ENCODE results near the gene UBE2D1.

Gene UBE2D1

DNA sequence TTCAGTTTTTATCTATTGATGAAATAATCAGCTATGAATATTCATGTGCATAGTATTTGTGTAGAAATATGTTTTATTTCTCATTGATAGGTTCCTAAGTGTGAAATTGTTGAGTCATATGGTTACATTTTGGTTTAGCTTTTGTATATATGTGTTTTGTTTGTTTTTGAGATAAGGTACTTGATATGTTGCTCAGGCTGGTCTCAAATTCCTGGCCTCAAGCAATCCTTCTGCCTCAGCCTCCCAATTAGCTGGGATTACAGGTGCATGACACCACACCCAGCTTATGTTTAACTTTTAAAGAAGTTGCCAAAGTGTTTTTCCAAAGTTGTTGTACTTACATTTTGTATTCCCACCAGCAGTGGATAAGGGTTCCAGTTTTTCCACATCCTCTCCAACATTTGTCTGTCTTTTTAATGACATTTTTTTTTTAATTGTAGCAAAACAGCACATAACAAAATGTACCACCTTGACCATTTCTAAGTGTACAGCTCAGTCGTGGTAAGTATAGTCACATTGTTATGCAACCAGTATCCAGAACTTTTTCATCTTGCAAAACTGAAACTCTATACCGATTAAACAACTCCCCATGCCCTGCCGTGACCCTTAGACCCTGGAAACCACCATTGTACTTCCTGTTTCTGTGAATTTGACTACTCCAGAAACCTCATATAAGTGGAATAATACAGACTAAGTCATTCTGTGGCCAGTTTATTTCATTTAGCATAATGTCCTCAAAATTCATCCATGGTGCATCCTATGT is 12.6 kb upstream of the UBE2D1 start:
- TF ChIP-seq GATA3 (IDR thresholded peaks at IDR 0.05; ENCODE audit: low read depth, low read length), result no peak

DNA sequence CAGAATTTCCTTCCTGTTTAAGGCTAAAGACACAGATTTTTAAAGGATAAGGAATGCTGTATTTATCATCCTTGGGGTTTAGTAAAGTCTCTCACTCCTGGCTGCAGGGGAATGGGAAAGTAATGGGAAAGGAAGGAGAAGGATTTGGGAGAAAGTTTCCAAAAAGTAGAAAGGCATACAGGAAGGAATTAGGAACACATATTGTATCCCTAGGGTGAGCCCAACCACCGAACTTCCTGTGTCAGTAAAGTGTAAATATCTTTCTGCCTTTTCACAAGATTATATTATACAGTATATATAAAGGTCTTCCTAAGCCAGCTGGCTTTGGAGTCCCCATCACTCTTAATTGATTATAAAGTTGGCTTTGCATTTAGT is 12.0 kb upstream of the UBE2D1 start:
- TF ChIP-seq GATA3 (IDR thresholded peaks at IDR 0.05; ENCODE audit: low read depth, low read length) (no peak), GATA2 (IDR thresholded peaks at IDR 0.05; ENCODE audit: low read depth, low read length) (no peak)

DNA sequence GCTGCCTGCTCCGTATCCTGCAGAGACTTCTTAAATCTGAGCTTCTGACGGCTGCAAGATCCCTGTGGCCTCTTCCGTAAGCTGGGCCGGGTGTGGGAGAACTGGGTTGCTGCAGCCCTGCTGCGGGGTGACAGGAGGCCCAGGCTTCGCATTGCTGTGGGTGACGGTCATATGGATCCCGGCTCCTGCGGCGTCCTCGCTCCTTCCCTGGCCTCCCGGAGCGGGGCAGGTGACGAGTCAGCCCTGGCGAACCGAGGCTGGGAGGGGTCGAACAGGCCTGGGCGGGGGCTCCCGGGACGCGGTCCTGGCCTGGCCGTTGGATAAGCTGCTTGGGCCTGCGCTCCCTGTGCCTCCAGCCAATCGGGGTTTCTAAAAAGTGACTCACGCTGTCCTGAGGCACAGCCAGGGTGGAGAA is 7.8 kb upstream of the UBE2D1 start:
- TF ChIP-seq GATA2 (IDR thresholded peaks at IDR 0.05; ENCODE audit: low read depth, low read length), result no peak
- TF ChIP-seq GATA3 (IDR thresholded peaks at IDR 0.05; ENCODE audit: low read depth, low read length), result no peak

DNA sequence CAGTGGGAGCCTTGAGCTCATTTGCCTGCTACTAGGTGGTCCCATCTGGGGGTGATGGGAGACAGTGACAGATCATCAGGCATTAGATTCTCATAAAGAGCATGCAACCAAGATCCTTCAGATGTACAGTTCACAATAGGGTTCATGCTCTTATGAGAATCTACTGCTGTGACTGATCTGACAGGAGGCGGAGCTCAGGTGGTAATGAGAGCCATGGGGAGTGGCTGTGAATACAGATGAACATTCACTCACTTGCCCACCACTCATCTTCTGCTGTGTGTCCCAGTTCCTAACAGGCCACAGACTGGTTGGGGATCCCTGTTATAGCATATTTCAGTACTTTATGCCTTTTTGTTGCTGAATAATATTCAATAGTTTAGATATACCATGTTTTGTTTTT is 6.6 kb upstream of the UBE2D1 start:
- TF ChIP-seq GATA2 (IDR thresholded peaks at IDR 0.05; ENCODE audit: low read depth, low read length) (no peak), GATA3 (IDR thresholded peaks at IDR 0.05; ENCODE audit: low read depth, low read length) (no peak)

DNA sequence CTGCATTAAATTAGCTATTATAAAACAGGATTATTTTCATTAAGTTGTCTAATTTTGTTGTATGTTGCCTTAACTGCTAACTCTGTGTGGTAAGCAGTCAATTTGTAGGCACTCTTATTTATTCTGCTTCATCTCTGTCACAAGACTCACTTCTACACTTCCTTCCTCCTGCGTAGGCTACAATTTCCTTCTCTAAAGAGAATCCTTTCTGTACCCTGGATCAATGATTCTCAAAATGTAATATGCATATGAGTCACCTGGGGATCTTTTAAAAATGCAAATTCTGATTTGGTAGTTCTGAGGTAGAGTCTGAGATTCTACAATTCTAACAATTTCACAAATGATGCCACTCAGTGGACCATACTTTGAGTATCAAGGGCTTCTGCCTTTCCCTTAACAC is 4.4 kb upstream of the UBE2D1 start:
- TF ChIP-seq GATA2 (IDR thresholded peaks at IDR 0.05; ENCODE audit: low read depth, low read length) (no peak), GATA3 (IDR thresholded peaks at IDR 0.05; ENCODE audit: low read depth, low read length) (no peak)

DNA sequence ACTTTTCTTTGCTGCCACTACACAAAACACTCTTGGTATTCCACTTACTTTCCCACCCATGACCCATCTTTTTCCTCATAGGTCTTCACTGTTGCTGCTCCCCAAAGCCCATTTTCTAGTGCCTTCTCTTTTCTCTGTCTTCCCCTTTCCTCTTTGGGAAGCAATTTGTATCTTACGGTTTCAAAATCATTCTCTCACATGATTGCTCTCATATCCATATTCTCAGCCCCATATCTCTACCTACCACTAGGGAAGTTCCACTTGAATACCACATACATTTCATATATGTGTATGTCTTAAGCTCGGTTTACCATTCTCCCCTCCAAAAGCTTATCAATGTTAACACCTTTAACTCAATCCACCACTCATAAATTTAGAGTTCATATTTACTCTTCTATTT is 3.2 kb upstream of the UBE2D1 start:
- TF ChIP-seq GATA2 (IDR thresholded peaks at IDR 0.05; ENCODE audit: low read depth, low read length), result no peak
- no peak for TF ChIP-seq GATA3 (IDR thresholded peaks at IDR 0.05; ENCODE audit: low read depth, low read length)

DNA sequence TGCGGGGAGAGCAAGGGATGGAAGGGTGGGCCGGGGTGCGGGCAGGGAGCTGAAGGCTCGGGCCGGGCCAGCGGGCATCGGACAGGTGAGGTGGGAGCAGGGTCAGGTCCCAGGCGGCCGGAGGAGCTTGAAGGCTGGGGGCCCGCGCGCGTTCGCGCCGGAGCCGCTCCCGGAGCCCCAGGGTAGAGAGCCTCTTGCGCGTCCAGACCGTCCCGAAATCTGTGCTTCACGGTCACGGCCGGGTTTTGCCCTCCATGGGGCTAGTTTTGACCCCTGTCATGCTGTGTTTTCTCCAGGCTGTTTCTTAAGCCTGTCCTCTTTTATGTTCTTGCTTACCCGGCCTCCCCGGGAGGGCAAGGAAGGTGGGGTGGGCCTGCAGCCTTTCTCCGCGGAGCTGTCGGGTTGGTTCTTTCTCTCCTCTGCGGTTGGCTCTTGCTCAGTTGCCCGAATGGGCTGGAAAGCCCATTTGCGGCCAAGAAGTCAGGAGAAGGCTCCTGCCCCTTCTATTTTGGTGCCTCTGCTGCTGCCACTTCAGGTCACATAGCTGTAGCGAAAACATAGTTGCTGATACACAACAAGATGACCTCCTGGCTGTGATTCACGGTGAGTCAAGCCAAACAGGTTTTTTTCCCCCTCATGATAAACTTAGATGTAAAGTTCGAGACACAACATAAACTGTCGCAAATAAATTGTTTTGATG is 650 bp downstream of the UBE2D1 start:
- TF ChIP-seq GATA3 (IDR thresholded peaks at IDR 0.05; ENCODE audit: low read depth, low read length) (no peak), GATA2 (IDR thresholded peaks at IDR 0.05; ENCODE audit: low read depth, low read length) (no peak)

DNA sequence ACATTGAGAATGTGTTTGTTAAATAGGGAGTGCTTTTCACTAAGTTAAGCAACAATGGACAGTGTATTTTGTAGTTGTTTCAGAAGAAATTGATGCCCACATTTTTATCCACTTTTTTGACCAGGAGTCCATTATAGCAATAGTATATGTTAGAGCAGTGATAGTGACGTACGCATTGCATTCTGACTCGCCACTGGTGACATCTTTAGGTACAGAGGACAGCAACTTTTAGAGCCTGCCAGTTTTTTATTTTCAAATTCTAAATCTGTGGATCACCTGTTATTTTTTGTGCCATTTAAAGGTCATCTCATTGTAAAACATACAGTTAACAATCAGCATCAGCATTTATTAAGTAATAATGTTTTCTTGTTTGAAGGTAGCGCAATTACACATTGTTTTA is 1.4 kb downstream of the UBE2D1 start:
- TF ChIP-seq GATA3 (IDR thresholded peaks at IDR 0.05; ENCODE audit: low read depth, low read length) (no peak), GATA2 (IDR thresholded peaks at IDR 0.05; ENCODE audit: low read depth, low read length) (no peak)

DNA sequence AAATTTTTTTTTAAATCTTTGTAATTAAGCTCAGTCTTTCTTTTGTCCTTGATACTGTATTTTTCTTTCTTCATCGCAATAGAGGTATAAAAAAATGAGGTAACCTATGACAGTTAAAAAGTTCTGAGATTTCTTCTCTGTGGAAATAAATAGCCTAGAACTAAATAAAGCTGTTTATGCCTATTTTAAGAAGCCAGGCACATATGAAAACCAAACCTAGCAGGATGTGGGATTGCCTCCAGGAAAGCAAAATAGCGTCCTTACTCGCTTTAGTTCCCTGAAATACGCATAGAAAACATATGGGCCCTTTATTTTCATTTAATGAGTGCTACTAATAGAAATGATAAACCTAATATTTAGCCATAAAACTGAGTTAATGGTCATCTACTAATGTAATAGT is 6.6 kb downstream of the UBE2D1 start:
- TF ChIP-seq GATA2 (IDR thresholded peaks at IDR 0.05; ENCODE audit: low read depth, low read length), result no peak
- TF ChIP-seq GATA3 (IDR thresholded peaks at IDR 0.05; ENCODE audit: low read depth, low read length), result no peak

DNA sequence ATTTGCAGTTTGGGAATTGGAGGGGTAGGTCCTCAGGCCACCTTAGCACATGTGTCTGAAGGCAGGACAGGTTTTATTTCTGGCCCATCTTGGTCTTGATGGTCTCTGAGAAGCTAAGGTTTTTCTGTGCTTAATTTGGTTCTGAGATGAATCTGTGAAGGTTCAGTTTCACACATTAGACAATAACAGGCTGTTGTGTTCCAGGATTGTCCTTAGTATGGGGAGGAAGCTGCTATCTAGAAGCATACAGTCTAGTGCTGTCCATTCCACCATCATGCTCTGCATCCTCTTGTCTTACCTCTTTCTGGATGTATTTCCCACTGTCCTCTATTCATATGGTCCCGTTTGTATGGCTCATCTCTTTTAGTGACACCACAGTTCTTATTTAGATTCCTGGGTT is 7.1 kb downstream of the UBE2D1 start:
- no peak for TF ChIP-seq GATA2 (IDR thresholded peaks at IDR 0.05; ENCODE audit: low read depth, low read length)
- no peak for TF ChIP-seq GATA3 (IDR thresholded peaks at IDR 0.05; ENCODE audit: low read depth, low read length)

DNA sequence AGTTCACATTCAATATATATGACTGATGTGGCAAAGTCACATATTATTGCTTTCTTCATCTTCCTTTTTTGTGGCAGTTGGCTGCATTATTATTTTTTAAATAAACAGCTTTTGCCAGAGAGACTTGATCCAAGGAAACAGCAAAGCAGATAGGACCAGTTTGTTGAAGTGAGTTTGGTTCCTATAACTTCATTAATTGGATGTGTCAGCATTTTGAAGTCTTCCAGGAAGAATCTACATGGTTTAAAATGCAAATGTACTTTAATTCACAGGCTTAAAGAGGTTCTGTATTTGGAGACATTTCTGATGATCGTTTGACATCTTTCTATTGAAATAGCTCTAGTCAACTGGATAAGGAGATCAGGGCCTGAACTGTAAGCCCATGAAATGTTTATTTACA is 13.2 kb downstream of the UBE2D1 start:
- no peak for TF ChIP-seq GATA2 (IDR thresholded peaks at IDR 0.05; ENCODE audit: low read depth, low read length)
- no peak for TF ChIP-seq GATA3 (IDR thresholded peaks at IDR 0.05; ENCODE audit: low read depth, low read length)

DNA sequence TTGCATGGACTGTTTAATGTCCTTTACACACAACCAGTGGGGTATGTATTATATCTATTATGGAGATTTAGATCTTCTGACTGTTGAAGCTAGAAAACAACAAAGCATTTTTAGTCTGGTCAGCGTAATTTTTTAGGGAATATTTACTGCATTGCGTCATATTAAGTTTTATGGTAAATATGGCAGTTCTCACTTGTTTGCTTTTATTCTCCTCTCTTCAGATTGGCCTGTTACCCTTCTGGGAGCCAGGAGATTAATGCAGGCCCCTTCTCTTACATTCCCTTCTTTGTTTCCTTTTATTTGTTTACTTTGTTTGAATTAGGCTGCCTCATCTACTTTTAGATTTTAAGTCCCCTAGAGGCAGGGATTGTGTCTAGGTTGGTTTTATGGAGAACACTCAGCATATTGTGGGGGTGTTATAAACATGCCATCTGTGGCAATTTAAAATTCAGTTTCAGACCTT is 13.8 kb downstream of the UBE2D1 start:
- TF ChIP-seq GATA2 (IDR thresholded peaks at IDR 0.05; ENCODE audit: low read depth, low read length) (no peak), GATA3 (IDR thresholded peaks at IDR 0.05; ENCODE audit: low read depth, low read length) (no peak)

DNA sequence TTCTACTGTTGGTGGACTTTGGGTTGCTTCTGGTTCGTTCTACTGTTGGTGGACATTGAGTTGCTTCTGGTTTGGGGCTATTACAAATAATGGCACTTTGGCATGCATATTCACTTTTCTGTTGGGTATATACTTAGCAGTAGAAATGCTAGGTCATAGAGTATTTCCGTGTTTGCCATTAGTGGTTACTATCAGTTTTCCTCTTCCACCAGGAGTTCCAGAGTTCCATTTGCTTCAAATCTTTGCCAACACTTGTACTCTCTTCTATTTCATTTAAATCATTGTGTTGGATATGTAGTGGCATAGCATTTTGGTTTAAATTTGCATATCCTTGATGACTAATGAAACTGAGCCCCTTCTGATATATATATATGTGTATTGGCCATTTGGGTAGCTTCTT is 15.2 kb downstream of the UBE2D1 start:
- TF ChIP-seq GATA2 (IDR thresholded peaks at IDR 0.05; ENCODE audit: low read depth, low read length), result no peak
- TF ChIP-seq GATA3 (IDR thresholded peaks at IDR 0.05; ENCODE audit: low read depth, low read length), result no peak

DNA sequence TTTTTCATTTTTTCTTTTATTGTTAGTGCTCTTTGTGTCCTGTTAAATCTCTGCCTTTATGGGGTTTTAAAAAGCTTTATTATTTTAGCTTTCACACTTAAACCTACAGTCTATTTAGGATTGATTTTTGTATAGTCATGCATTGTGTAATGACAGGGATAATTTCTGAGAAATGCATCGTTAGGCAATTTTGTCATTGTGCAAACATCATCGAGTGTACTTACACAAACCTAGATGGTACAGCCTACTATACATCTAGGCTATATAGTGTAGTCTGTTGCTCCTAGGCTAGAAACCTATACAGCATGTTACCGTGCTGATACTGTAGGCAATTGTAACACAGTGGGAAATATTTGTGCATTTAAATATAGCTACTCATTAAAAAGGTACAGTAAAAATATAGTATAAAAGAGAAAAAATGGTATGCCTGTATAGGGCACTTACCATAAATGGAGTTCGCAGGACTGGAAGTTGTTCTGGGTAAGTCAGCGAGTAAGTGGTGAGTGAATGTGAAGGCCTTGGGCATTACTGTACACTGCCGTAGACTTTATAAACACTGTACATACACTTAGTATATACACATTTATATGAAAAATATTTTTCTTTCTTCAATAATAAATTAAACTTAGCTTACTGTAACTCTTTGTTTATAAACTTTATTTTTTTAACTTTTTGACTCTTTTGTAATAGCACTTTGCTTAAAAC is 16.0 kb downstream of the UBE2D1 start:
- TF ChIP-seq GATA2 (IDR thresholded peaks at IDR 0.05; ENCODE audit: low read depth, low read length), result no peak
- TF ChIP-seq GATA3 (IDR thresholded peaks at IDR 0.05; ENCODE audit: low read depth, low read length), result no peak
